Measurements from ENCODE around the gene HEYL. TPM values are rescaled to one million over a fixed set of nuclear protein-coding genes. Genes with fewer than 3 reads are reported as not detected.

The HEYL gene
- polyA plus RNA-seq, 1 of the 3 experiments (the other 2 are of a cell fraction), result not detected

GRCh38 chr1:39615086-39615673 lies 24.3 kb downstream of the HEYL start:
- CTCF ChIA-PET, result interaction anchor here (1.0 to 1.9 kb wide), 4 partner anchors 9 to 43 kb away, joined by 3 to 8 read pairs (median 5); no protein-coding TSS in a partner anchor
- WGBS (ENCODE audit: low lambda C conversion rate), result 81% methylated on average over 8 of the region's 8 CpGs
- TF ChIP-seq NFIC (IDR thresholded peaks at IDR 0.05; ENCODE audit: borderline replicate concordance) (no peak), SMC3 (IDR thresholded peaks at IDR 0.05; ENCODE audit: low read depth, low read length) (no peak), CTCF (IDR thresholded peaks at IDR 0.05) (no peak)

GRCh38 chr1:39614488-39614887 lies 25.0 kb downstream of the HEYL start:
- ChIA-PET POLR2A (no interaction called here), CTCF (interaction anchor here (1.3 to 1.4 kb wide), 2 partner anchors 8 to 39 kb away, joined by 3 read pairs; no protein-coding TSS in a partner anchor)
- no peak overlapping the region for H3K4me3 ChIP-seq (ENCODE audit: low read depth in 2 of 2, low read length in 1 of 2)
- no peaks in the 10 kb centered on the region for H4K20me1 ChIP-seq (ENCODE audit: insufficient read depth)
- no peaks in the 10 kb centered on the region for H3K27me3 ChIP-seq (ENCODE audit: insufficient read depth)
- no peak overlapping the region for H3K4me2 ChIP-seq
- H3K36me3 ChIP-seq (replicated peaks in 1 of 2; ENCODE audit: control insufficient read depth in 1 of 2, insufficient read depth in 2 of 2, low read length in 1 of 2), result no peaks in the 10 kb centered on the region
- H3K9ac ChIP-seq, result no peak overlapping the region
- no peaks in the 10 kb centered on the region for H3K9me3 ChIP-seq
- TF ChIP-seq RXRA (IDR thresholded peaks at IDR 0.05; ENCODE audit: borderline replicate concordance, low read depth) (no peak), CHD2 (IDR thresholded peaks at IDR 0.05; ENCODE audit: low read length, partially characterized antibody) (no peak), REST (IDR thresholded peaks at IDR 0.05; ENCODE audit: low read depth, low read length) (no peak), MEF2A (IDR thresholded peaks at IDR 0.05; ENCODE audit: borderline replicate concordance, low read depth) (no peak), RAD21 (IDR thresholded peaks at IDR 0.05; ENCODE audit: low read length) (no peak), SMC3 (IDR thresholded peaks at IDR 0.05; ENCODE audit: low read depth, low read length) (no peak), ELF1 (IDR thresholded peaks at IDR 0.05) (no peak), TAF1 (IDR thresholded peaks at IDR 0.05; ENCODE audit: borderline replicate concordance, low read depth, low read length) (no peak), RCOR1 (IDR thresholded peaks at IDR 0.05; ENCODE audit: low read length) (no peak), ZBTB33 (IDR thresholded peaks at IDR 0.05; ENCODE audit: borderline replicate concordance, low read depth) (no peak), TCF12 (IDR thresholded peaks at IDR 0.05) (no peak), USF1 (IDR thresholded peaks at IDR 0.05; ENCODE audit: borderline replicate concordance, low read depth) (no peak), NRF1 (IDR thresholded peaks at IDR 0.05; ENCODE audit: low read depth, low read length) (no peak), RFX5 (IDR thresholded peaks at IDR 0.05; ENCODE audit: low read length) (no peak)
- WGBS (ENCODE audit: low lambda C conversion rate), result 75% methylated on average over 6 of the region's 6 CpGs
- no peak overlapping the region for H2AFZ ChIP-seq (ENCODE audit: low read depth)
- no peak overlapping the region for H3K27ac ChIP-seq (ENCODE audit: low read depth in 2 of 2, low read length in 1 of 2)
- H3K9me2 ChIP-seq, result no peaks in the 10 kb centered on the region
- no peaks in the 10 kb centered on the region for H3K79me2 ChIP-seq (ENCODE audit: insufficient read depth)
- H3F3A ChIP-seq (replicated peaks; ENCODE audit: insufficient read depth), result no peaks in the 10 kb centered on the region
- no peaks in the 10 kb centered on the region; a peak in 1 of 4 replicates for H3K4me1 ChIP-seq (ENCODE audit: control insufficient read depth in 1 of 2, insufficient read depth in 2 of 2, low read depth in 1 of 2, low read length in 1 of 2)
- no peak for DNase-seq

More at GRCh38 chr1:39615086-39615673, 24.3 kb downstream of the HEYL start:
- H3K27ac ChIP-seq (ENCODE audit: low read depth in 2 of 2, low read length in 1 of 2), result no peak overlapping the region
- POLR2A ChIA-PET, result no interaction called here
- H3K79me2 ChIP-seq (ENCODE audit: insufficient read depth), result no peaks in the 10 kb centered on the region
- no peaks in the 10 kb centered on the region for H4K20me1 ChIP-seq (ENCODE audit: insufficient read depth)
- no peaks in the 10 kb centered on the region for H3F3A ChIP-seq (replicated peaks; ENCODE audit: insufficient read depth)
- no peaks in the 10 kb centered on the region for H3K27me3 ChIP-seq (ENCODE audit: insufficient read depth)
- no peak overlapping the region for H3K9ac ChIP-seq
- no peak overlapping the region for H2AFZ ChIP-seq (ENCODE audit: low read depth)
- no peak for DNase-seq
- H3K36me3 ChIP-seq (replicated peaks in 1 of 2; ENCODE audit: control insufficient read depth in 1 of 2, insufficient read depth in 2 of 2, low read length in 1 of 2), result no peaks in the 10 kb centered on the region
- H3K9me3 ChIP-seq, result no peaks in the 10 kb centered on the region
- no peak overlapping the region for H3K4me3 ChIP-seq (ENCODE audit: low read depth in 2 of 2, low read length in 1 of 2)
- no peaks in the 10 kb centered on the region for H3K9me2 ChIP-seq
- H3K4me1 ChIP-seq (ENCODE audit: control insufficient read depth in 1 of 2, insufficient read depth in 2 of 2, low read depth in 1 of 2, low read length in 1 of 2), result no peaks in the 10 kb centered on the region; a peak in 1 of 4 replicates
- H3K4me2 ChIP-seq, result no peak overlapping the region

Measured in SK-N-SH (cell line).